ENCODE measurements around the gene PBX4.

Gene PBX4

GRCh38 chr19:19553670-19554069, 64.8 kb downstream of the PBX4 start:
- DNase-seq (ENCODE audit: low read depth) = no peak

GRCh38 chr19:19552798-19553197, 65.7 kb downstream of the PBX4 start:
- DNase-seq (ENCODE audit: low read depth) = no peak

DNA sequence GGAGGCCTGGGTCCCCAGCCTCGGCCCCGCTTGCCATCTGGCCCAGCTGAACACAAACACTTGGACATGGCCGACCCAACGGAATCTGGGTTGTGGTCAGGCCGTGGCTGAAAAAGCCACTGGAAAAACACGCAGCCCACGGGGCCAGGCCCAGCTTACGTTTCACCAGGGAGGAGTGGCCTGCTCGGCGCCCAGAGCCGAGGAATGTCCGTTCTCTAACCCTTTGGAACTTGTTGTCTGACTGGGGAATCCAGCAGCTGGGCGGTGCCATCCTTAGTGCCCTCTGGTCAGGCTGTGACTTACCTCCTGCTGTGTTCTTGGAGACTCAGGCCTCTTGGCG, 66.7 kb downstream of the PBX4 start:
- no peak for DNase-seq (ENCODE audit: low read depth)

- no peak for DNase-seq (ENCODE audit: low read depth)
Measured at GRCh38 chr19:19550972-19551852, 67.3 kb downstream of the PBX4 start.

GRCh38 chr19:19550485-19550929, 68.0 kb downstream of the PBX4 start:
- DNase-seq (ENCODE audit: low read depth) = no peak

GRCh38 chr19:19549804-19550464, 68.6 kb downstream of the PBX4 start:
- no peak for DNase-seq (ENCODE audit: low read depth)

DNA sequence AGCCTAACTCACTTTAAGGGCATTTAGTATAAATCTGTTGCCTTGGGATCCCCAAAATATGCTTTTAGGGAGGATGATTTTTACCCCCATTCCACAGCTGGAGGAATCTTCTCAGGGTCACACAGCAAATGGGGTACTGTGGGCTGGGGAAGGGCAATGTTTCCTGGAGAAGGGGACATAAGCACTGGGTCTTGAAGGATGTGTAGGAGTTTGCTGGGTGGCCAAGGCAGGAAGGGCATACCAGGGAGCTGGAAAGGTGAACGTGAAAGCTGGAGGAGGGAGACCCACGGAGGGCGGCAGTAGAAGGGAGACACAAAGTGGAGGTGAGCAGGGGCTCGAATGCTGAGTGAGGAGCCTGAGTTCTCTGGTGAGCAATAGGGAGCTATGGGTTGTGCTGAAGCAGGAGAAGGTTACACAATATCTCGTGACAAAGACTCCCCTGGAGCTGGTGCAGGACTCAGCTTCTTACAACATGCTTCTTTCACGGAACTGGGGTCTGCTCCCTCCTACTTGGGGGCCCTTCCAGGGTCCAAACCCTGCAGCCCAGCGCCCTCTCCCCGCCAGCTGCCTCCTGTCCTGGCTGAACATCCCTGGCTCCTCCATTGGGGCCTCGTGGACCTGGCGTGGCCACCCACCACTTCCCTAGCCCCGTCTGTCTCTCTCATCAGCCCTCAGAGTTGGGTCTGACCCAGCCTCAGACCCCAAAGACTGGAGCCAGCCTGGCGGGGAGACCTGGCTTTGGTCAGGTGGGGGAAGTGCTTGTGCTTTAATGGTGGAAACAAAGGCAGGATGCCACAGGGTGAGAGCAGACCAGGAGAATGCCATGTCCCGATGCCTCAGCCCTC, 69.3 kb downstream of the PBX4 start:
- DNase-seq (ENCODE audit: low read depth) = no peak

DNA sequence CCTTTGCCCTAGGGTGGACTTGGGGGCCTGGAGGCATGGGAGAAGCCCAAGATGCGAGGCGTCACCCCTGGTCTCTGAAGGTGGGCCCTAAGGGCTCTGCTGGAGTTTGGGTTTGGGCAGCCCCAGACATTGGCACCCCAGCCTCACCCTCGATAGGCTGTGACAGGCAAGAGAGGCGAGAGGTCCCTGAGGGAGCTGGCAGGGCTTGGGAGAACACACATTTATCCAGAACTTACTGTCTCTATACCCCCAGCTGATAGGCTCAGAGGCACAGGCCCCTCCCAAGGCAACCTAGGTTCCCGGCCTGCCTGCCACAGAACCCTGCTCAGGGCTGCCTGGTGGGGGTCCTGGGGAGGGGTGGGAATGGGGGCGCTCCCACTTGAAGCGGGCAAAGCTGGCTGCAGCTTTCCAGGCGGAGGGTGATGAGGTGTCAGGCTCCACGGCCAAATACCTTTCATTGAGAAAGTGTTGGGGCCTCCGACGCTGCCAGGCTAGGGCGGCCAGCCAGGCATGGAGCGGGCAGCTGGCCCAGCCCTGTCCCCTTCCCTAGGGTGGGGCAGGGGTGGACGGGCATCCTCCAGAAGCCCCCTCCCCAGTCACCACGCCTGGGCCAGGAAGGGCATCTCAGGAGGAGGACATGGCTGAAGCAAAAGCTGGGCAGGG, 70.7 kb downstream of the PBX4 start:
- DNase-seq (ENCODE audit: low read depth) = no peak

DNA sequence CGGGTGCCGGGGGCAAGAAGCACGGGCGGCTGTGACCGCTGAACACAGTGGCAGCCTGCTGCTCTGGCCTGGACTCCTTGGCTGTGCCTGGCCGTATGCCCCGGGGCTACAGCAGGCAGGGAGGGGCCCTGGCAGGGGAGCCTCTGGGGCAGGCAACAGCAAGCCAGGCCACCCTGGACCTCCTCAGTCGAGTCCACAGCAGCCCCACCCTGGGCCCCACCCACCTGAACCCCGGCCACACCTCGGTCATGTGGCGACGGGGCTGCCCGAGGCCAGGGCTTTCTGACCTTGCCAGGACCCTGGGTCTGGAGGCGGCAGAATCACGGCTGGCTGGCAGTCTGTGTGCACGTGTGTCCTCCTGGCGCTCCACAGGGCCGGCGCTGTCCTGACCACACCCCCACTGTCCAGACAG, 71.7 kb downstream of the PBX4 start:
- no peak for DNase-seq (ENCODE audit: low read depth)

GRCh38 chr19:19545707-19546106, 72.8 kb downstream of the PBX4 start:
- no peak for DNase-seq (ENCODE audit: low read depth)

DNA sequence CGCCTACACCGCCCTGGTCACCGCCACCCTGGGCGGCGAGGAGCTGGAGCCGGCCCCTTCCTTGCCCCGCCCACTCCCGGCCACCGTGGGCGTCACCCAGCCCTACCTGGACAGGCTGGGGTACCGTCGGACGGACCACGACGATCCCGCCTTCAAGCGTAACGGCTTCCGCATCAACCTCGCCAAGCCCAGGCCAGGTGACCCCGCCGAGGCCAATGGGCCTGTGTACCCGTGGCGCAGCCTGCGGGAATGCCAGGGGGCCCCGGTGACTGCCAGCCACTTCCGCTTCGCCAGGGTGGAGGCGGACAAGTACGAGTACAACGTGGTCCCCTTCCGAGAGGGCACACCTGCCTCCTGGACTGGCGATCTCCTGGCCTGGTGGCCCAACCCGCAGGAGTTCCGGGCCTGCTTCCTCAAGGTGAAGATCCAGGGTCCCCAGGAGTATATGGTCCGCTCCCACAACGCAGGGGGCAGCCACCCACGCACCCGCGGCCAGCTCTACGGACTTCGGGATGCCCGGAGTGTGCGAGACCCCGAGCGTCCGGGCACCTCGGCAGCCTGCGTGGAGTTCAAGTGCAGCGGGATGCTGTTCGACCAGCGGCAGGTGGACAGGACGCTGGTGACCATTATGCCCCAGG, 73.4 kb downstream of the PBX4 start:
- no peak for DNase-seq (ENCODE audit: low read depth)

DNA sequence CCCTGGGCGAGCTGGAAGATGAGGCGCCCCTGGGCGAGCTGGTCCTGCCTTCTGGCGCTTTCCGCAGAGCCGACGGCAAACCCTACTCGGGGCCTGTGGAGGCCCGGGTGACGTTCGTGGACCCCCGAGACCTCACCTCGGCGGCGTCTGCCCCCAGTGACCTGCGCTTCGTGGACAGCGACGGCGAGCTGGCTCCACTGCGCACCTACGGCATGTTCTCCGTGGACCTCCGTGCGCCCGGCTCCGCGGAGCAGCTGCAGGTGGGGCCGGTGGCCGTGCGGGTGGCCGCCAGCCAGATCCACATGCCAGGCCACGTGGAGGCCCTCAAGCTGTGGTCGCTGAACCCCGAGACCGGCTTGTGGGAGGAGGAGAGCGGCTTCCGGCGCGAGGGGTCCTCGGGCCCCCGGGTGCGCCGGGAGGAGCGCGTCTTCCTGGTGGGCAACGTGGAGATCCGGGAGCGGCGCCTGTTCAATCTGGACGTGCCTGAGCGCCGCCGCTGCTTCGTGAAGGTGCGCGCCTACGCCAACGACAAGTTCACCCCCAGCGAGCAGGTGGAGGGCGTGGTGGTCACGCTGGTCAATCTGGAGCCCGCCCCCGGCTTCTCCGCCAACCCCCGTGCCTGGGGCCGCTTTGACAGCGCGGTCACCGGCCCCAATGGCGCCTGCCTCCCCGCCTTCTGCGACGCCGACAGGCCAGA, 74.1 kb downstream of the PBX4 start:
- no peak for DNase-seq (ENCODE audit: low read depth)

GRCh38 chr19:19543640-19544039, 74.8 kb downstream of the PBX4 start:
- DNase-seq (ENCODE audit: low read depth) = no peak

- DNase-seq (ENCODE audit: low read depth) = no peak
Measured at GRCh38 chr19:19543101-19543500, 75.4 kb downstream of the PBX4 start.

GRCh38 chr19:19542507-19542906, 76.0 kb downstream of the PBX4 start:
- no peak for DNase-seq (ENCODE audit: low read depth)

GRCh38 chr19:19541616-19542015, 76.9 kb downstream of the PBX4 start:
- DNase-seq (ENCODE audit: low read depth) = no peak

- no peak for DNase-seq (ENCODE audit: low read depth)
Measured at GRCh38 chr19:19540715-19541515, 77.6 kb downstream of the PBX4 start.

DNA sequence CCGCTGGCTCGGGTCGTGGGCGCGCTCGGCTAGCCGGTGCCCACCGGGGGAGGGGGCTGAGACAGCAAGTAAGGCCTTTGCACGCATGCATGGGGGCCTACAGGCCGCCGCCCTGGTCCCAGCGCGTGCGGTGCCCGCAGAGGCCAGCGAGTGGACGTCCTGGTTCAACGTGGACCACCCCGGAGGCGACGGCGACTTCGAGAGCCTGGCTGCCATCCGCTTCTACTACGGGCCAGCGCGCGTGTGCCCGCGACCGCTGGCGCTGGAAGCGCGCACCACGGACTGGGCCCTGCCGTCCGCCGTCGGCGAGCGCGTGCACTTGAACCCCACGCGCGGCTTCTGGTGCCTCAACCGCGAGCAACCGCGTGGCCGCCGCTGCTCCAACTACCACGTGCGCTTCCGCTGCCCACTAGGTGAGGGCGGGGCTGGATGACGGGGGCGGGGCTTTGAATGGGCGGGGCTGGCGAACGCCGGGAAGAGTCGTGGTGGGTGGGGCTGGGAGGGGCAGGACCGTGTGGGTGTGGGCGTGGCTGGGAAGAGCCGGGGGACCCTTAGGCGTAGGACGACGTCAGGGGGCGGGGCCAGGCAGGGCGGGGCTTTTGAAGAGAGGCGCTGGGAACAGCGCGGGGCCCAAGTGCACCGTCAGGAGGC, 78.3 kb downstream of the PBX4 start:
- no peak for DNase-seq (ENCODE audit: low read depth)

GRCh38 chr19:19539698-19540063, 78.8 kb downstream of the PBX4 start:
- no peak for DNase-seq (ENCODE audit: low read depth)

DNA sequence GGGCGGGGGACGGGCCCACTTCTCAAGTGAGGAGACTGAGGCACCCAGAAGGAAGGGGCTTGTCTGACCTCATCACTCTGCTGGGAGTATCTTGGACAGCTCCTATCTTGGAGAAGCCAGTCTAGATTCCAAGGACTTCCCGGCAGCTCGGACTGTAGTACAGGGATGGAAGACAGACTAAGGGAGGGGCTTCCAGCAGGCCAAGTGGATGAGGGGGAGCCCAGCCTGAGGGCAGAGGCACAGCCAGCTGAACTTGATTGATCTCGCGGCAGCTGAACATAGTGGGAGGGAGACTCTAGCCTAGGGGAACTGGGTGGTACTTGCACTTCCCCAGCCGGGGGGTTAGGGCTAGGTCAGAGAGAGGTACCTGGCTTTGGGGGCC, 79.7 kb downstream of the PBX4 start:
- DNase-seq (ENCODE audit: low read depth) = no peak
